CD4-positive, alpha-beta T cell treated with Interleukin-10 for 1 hour (primary cell): Measurements from ENCODE around the gene TAAR9.
"Not testable (repeated sequence)": the region's sequence is repeated elsewhere in the genome, so short reads cannot be mapped to it uniquely, and the experiment has no call there.

ENCODE experiments used
- DNase-seq: peaks from one replicate; pipeline ENCODE4 v3.0.0-alpha.2; 2020

Gene TAAR9

GRCh38 chr6:132520953-132521352 lies 17.1 kb upstream of the TAAR9 start:
- DNase-seq = no peak

- no peak for DNase-seq
Observed at GRCh38 chr6:132524646-132525045, 13.4 kb upstream of the TAAR9 start.

- DNase-seq = no peak
Observed at GRCh38 chr6:132525866-132526265, 12.2 kb upstream of the TAAR9 start.

- DNase-seq = no peak
Observed at GRCh38 chr6:132526461-132526860, 11.6 kb upstream of the TAAR9 start.

- DNase-seq = no peak
Observed at GRCh38 chr6:132527791-132528190, 10.3 kb upstream of the TAAR9 start.

- DNase-seq = peak; percentile 74
Observed at GRCh38 chr6:132530293-132530974, 7.6 kb upstream of the TAAR9 start.

- not testable (repeated sequence) for DNase-seq
Observed at GRCh38 chr6:132534546-132534945, 3.5 kb upstream of the TAAR9 start.

GRCh38 chr6:132537145-132537544 lies 932 bp upstream of the TAAR9 start:
- DNase-seq = no peak

GRCh38 chr6:132544826-132545225 lies 6.7 kb downstream of the TAAR9 start:
- DNase-seq = no peak

- no peak for DNase-seq
Observed at GRCh38 chr6:132548746-132549463, 10.8 kb downstream of the TAAR9 start.

- no peak for DNase-seq
Observed at GRCh38 chr6:132551214-132551613, 13.1 kb downstream of the TAAR9 start.

GRCh38 chr6:132552372-132552771 lies 14.3 kb downstream of the TAAR9 start, which contains the start of gene TAAR8:
Gene TAAR8, plus strand, starts transcription at chr6:132552672. Its CDS starts 21 bp downstream, at chr6:132552693.
- no peak for DNase-seq

GRCh38 chr6:132560087-132560486 lies 22.0 kb downstream of the TAAR9 start:
- not testable (repeated sequence) for DNase-seq

GRCh38 chr6:132566404-132566803 lies 28.3 kb downstream of the TAAR9 start:
- no peak for DNase-seq

GRCh38 chr6:132567566-132567965 lies 29.5 kb downstream of the TAAR9 start:
- DNase-seq = no peak

GRCh38 chr6:132568611-132569010 lies 30.5 kb downstream of the TAAR9 start:
- no peak for DNase-seq

GRCh38 chr6:132569170-132569569 lies 31.1 kb downstream of the TAAR9 start:
- DNase-seq = no peak

- DNase-seq = no peak
Observed at GRCh38 chr6:132570221-132570777, 32.2 kb downstream of the TAAR9 start, which contains the start of gene TAAR6. Gene TAAR6, plus strand, starts transcription at chr6:132570322. Its CDS starts 0 bp downstream, at chr6:132570322.

GRCh38 chr6:132571774-132572173 lies 33.7 kb downstream of the TAAR9 start:
- DNase-seq = no peak

- DNase-seq = no peak
Observed at GRCh38 chr6:132584698-132585097, 46.6 kb downstream of the TAAR9 start.

GRCh38 chr6:132587424-132587823 lies 49.3 kb downstream of the TAAR9 start:
- DNase-seq = no peak
